ENCODE measurements around the gene CLIP1.
A peak's percentile ranks its signal among the peaks of the same experiment; 100 is the strongest.

The CLIP1 gene

GRCh38 chr12:122348505-122348904 lies 74.0 kb downstream of the CLIP1 start:
- H3K4me3 ChIP-seq (ENCODE audit: low read depth, low read length): no peak overlapping the region
- TF ChIP-seq CTCF (IDR thresholded peaks at IDR 0.05; ENCODE audit: control insufficient read depth, extremely low read depth, insufficient read depth): no peak
- DNase-seq (ENCODE audit: low read depth): no peak

- no peak for TF ChIP-seq CTCF (IDR thresholded peaks at IDR 0.05; ENCODE audit: control insufficient read depth, extremely low read depth, insufficient read depth)
- no peak for DNase-seq (ENCODE audit: low read depth)
- H3K4me3 ChIP-seq (ENCODE audit: low read depth, low read length): no peak overlapping the region
Measured at GRCh38 chr12:122346054-122346453, 76.4 kb downstream of the CLIP1 start.

- TF ChIP-seq CTCF (IDR thresholded peaks at IDR 0.05; ENCODE audit: control insufficient read depth, extremely low read depth, insufficient read depth): no peak
- DNase-seq (ENCODE audit: low read depth): no peak
- no peak overlapping the region for H3K4me3 ChIP-seq (ENCODE audit: low read depth, low read length)
Measured at GRCh38 chr12:122345042-122345441, 77.4 kb downstream of the CLIP1 start.

GRCh38 chr12:122336015-122336946 lies 86.2 kb downstream of the CLIP1 start:
- no peak for DNase-seq (ENCODE audit: low read depth)
- peak; percentile 78 for TF ChIP-seq CTCF (IDR thresholded peaks at IDR 0.05; ENCODE audit: control insufficient read depth, extremely low read depth, insufficient read depth)
- no peak overlapping the region for H3K4me3 ChIP-seq (ENCODE audit: low read depth, low read length)

- DNase-seq (ENCODE audit: low read depth): no peak
- no peak overlapping the region for H3K4me3 ChIP-seq (ENCODE audit: low read depth, low read length)
- TF ChIP-seq CTCF (IDR thresholded peaks at IDR 0.05; ENCODE audit: control insufficient read depth, extremely low read depth, insufficient read depth): no peak
Measured at GRCh38 chr12:122333142-122334087, 89.1 kb downstream of the CLIP1 start.

- no peak for TF ChIP-seq CTCF (IDR thresholded peaks at IDR 0.05; ENCODE audit: control insufficient read depth, extremely low read depth, insufficient read depth)
- no peak overlapping the region for H3K4me3 ChIP-seq (ENCODE audit: low read depth, low read length)
- no peak for DNase-seq (ENCODE audit: low read depth)
Measured at GRCh38 chr12:122327494-122328385, 94.7 kb downstream of the CLIP1 start.
